HG03159 (cell line): Measurements from ENCODE around the gene TEKTIP1.
"Not testable (repeated sequence)": the region's sequence is repeated elsewhere in the genome, so short reads cannot be mapped to it uniquely, and the experiment has no call there.

Experiments
- ATAC-seq: cut with Tn5 transposase; IDR thresholded peaks from one replicate; pipeline ENCODE4 v1.9.1; 2021; ENCODE audit warnings: mild to moderate bottlenecking, moderate library complexity; ENCODE audit not compliant: unreplicated experiment

Gene TEKTIP1

GRCh38 chr19:3522421-3523360, 16.3 kb upstream of the TEKTIP1 start:
- ATAC-seq, result no peak

GRCh38 chr19:3523361-3524077, 15.5 kb upstream of the TEKTIP1 start:
- no peak for ATAC-seq

- no peak for ATAC-seq
Measured at GRCh38 chr19:3524078-3524842, 14.7 kb upstream of the TEKTIP1 start.

GRCh38 chr19:3524904-3525451, 14.0 kb upstream of the TEKTIP1 start:
- no peak for ATAC-seq

GRCh38 chr19:3526507-3527237, 12.3 kb upstream of the TEKTIP1 start:
- ATAC-seq, result no peak

GRCh38 chr19:3527238-3527910, 11.6 kb upstream of the TEKTIP1 start:
- no peak for ATAC-seq

GRCh38 chr19:3528080-3528479, 10.9 kb upstream of the TEKTIP1 start:
- ATAC-seq, result no peak

- ATAC-seq, result no peak
Measured at GRCh38 chr19:3528539-3529211, 10.3 kb upstream of the TEKTIP1 start.

- not testable (repeated sequence) for ATAC-seq
Measured at GRCh38 chr19:3529299-3529698, 9.7 kb upstream of the TEKTIP1 start.

- ATAC-seq, result no peak
Measured at GRCh38 chr19:3530389-3530788, 8.6 kb upstream of the TEKTIP1 start.

- ATAC-seq, result no peak
Measured at GRCh38 chr19:3531716-3532115, 7.3 kb upstream of the TEKTIP1 start.

GRCh38 chr19:3532154-3532786, 6.7 kb upstream of the TEKTIP1 start:
- ATAC-seq, result no peak

GRCh38 chr19:3533033-3533432, 5.9 kb upstream of the TEKTIP1 start:
- no peak for ATAC-seq

- ATAC-seq, result no peak
Measured at GRCh38 chr19:3533563-3534216, 5.3 kb upstream of the TEKTIP1 start.

- no peak for ATAC-seq
Measured at GRCh38 chr19:3534375-3535234, 4.4 kb upstream of the TEKTIP1 start.

GRCh38 chr19:3535235-3535535, 3.8 kb upstream of the TEKTIP1 start:
- ATAC-seq, result no peak

- ATAC-seq, result no peak
Measured at GRCh38 chr19:3535563-3535965, 3.4 kb upstream of the TEKTIP1 start.
